Neural progenitor cell (in vitro differentiated cells): ENCODE measurements around the gene EXOC6B.

Experiments used
- EZH2 ChIP-seq: fragments of 200-600 bp; sonication (generic); IDR thresholded peaks from 2 replicates; pipeline ENCODE4 v1.6.1; 2017; ENCODE audit warnings: antibody characterized with exemption, mild to moderate bottlenecking, moderate library complexity
- EZH2phosphoT487 ChIP-seq: fragments of 200-600 bp; sonication (generic); IDR thresholded peaks from 2 replicates; pipeline ENCODE4 v1.6.1; 2017; ENCODE audit warnings: antibody characterized with exemption
- TF ChIP-seq, protein P1 (sequence below): fragments of 200-600 bp; sonication (generic); IDR thresholded peaks from 2 replicates; pipeline ENCODE4 v1.5.1; 2017; ENCODE audit warnings: antibody characterized with exemption, mild to moderate bottlenecking

GRCh38 chr2:72363406-72363805 is 462.4 kb downstream of the EXOC6B start:
- no peak for TF ChIP-seq EZH2phosphoT487
- TF ChIP-seq EZH2 = no peak
- TF ChIP-seq, protein P1, sequence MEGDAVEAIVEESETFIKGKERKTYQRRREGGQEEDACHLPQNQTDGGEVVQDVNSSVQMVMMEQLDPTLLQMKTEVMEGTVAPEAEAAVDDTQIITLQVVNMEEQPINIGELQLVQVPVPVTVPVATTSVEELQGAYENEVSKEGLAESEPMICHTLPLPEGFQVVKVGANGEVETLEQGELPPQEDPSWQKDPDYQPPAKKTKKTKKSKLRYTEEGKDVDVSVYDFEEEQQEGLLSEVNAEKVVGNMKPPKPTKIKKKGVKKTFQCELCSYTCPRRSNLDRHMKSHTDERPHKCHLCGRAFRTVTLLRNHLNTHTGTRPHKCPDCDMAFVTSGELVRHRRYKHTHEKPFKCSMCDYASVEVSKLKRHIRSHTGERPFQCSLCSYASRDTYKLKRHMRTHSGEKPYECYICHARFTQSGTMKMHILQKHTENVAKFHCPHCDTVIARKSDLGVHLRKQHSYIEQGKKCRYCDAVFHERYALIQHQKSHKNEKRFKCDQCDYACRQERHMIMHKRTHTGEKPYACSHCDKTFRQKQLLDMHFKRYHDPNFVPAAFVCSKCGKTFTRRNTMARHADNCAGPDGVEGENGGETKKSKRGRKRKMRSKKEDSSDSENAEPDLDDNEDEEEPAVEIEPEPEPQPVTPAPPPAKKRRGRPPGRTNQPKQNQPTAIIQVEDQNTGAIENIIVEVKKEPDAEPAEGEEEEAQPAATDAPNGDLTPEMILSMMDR = no peak
